ENCODE measurements around the gene GFPT2.

GFPT2 gene

DNA sequence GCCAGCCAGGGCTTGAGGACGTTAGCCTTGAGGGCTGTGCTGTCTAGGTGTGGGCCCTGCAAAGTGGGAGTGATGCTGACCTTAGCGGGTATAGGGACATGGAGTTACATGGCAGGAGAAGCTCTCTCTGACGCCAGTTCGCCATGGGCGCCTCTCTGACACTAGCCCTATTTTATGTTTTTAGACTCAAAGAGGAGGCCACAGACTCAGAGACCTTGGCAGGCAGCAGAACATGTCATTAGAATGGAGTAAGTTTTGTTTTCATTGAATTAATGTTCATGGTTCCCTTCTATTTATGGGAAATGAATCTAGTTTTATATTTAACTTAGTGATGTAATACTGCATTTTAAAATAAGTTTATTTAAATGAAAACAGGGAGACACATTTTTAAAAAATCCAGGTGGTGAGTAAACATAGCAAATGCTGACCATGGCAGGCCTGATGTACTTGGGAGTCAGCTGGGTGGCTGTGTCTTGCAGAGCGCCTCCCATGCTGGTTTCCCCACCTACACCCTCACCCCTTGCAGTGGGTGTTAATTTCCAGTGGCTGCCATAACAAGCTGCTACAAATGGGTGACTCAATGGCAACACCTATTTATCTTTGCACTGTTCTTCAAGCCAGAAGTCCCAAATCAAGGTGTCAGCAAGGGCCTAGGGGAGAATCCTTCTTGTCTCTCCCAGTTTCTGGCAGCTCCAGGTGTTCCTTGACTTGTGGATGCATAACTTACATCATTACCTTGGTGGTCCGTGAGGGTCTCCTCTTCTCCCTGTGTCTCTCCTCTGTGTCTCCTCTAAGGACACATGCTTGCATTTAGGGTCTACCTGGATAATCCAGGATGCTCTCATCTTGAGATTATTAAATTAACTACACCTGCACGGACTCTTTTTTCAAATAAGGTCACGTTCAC lies 25.6 kb upstream of the GFPT2 start:
- no peak for DNase-seq

DNA sequence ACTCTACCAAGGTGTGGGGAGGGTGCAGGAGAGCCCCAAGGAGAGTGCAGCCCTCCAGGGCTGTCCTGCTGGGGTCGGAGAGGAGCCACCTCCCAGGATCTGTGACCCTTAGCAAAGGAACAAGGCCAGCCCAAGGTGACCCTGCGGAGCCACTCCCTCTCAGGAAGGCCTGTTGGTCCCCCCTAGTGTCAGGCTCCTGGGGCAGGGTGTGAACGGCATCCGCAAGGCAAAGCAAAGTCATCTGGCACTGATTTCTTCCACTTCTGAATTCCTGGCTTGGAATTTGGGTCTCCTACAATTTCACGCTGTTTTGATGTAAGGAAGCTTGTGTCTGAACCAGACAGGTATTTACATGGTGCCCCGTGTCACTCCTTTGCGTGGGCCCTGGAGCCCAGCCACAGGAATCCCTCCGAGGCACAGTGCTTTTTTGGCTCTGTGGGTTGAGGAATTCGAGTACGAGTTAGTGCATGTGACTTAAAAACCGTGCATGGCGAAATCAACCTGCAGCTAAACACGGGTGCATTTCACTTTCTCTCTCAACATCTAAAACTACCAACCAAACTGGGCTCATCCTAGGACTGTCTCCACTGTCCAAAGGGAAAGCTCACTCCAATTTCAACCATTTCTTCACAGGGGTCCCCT lies 24.5 kb upstream of the GFPT2 start:
- no peak for DNase-seq

DNA sequence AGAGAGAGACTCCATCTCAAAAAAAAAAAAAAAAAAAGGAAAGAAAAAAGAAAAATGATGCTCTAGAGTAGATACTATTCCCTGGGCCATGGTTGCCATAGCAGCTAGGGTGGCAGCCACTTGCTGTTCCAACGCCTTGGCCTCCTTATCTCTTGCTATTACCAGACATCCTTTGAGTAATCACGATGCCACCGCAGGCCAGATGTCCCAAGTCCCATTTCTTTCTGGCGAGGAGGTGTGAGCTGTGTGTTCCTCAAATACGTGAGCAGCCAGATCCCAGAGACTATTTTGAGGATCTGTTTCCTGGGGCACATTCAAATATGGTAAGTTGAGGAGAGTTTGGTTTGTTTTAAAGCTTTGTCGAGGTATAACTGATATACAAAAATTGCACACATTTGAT lies 23.4 kb upstream of the GFPT2 start:
- DNase-seq = no peak

DNA sequence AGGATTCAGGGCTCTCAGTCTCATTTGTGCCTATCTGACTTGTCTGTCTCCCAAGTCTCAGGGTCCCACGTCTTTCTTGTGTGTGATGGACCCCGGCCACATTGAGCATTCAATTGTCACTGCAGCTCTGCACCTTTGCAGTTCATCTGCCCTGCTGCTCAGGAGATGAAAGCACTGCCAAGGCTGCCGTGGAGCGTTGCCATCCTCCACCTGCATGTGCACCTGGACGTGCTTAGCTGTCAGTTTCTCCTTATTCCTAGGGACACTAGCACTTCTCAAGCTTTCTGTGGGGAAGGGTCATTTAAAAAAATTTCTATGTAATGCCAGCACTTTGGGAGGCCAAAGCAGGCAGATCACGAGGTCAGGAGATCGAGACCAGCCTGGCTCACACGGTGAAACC lies 22.8 kb upstream of the GFPT2 start:
- DNase-seq = no peak

DNA sequence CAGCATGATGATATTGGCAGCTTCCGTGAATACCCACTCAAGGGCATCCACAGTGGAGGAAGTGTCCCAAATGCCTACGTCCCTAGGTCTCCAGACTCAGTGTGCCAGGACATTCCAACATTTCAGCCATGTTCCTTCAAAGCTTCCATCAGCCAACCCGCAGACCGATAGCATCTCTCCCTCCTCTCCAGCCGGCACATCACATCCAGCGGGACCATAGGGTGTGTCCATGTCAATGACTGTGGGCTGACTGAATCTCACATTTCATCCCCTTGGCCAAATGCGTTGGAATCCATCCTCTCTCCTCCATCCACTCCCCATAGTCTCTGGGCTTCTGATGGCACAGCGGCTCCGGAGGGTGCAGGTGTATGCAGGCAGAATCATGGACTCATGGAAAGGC lies 22.2 kb upstream of the GFPT2 start:
- DNase-seq = no peak

DNA sequence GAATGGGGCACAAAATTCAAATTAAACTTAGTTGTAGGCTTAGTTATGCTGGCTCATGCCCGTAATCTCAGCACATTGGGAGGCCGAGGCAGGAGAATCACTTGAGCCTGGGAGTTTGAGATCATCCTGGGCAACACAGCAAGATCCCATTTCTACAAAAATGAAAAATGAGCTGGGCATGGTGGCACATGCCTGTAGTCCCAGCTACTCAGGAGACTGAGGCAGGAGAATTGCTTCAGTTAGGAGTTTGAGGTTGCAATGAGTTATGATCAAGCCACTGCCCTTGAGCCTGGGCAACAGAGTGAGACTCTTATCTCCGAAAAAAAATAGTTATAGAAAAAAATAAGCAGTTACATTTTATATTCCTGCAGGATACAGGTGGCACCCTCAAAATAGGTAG lies 20.7 kb upstream of the GFPT2 start:
- DNase-seq = no peak

DNA sequence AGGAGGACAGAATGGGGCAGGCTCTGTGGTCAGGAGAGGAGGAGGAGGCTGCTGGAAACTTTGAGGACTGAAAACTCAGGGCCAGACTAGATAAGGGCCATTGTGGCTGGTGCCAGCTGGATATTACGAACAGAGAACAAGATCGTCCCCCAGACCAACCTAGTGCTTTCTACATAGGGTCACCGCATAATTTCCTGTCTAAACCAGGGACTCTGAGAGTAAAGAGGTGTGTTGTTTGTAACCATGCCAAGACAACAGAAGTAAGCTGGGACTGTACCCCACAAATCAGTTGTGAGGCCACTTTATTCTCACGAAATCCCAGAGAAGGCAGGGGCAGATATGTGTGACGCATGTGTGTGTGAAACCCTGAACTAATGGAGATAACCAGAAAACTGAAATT lies 20.3 kb upstream of the GFPT2 start:
- DNase-seq = no peak

DNA sequence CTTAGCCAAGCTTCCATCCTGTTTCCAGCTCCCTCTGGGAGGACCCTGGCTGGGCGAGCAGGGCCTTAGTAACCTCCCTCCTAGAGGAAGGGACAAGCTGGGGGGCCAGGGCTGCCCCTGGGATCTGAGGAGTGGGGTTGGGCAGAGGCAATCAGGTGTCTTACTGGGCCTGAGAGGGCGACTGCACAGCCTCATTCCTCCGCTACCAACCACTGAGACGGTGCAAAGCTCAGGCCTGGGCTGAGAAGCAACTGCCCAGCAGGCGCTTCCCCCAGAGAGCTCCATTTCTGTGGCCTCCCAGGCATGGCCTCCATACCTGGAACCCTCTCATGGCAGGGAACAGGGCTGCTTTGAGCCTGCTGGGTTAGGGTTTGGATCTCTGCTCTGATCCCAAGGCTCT lies 18.8 kb upstream of the GFPT2 start:
- DNase-seq = no peak

DNA sequence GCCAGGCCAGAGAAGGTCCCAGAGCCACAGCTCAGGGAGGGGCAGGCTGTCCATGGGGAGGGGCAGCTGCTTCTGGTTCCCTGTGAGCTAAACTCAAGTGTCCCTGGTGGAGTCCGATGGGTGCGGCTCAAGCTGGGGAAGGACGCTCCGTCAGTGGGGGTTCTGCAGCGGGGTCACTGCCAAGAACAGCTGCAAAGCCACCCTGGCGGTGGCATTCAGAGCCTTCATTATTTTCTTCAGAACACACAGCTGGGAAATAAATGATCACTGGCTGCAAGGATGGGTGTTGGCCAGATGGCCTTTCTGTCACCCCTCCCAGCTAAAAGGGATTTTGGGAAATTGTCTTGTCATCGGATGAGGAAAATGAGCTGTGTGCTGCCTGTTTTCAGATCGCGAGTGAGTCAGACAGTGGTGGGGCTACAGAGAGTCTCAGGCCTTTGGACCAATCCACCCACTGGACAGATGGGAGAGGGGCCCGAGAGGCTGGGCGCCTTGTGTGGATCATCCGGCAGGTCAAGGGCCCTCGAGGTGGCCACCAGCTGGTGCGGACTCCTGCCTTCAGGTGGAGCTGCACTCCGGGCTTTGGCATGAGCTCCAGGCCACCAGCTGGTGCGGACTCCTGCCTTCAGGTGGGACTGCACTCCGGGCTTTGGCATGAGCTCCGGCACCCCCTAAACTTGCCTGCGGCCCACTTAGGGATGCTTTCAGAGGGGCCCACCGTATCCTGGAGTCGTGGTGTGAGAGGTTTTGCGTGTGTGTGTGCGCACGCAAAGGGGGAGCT lies 17.9 kb upstream of the GFPT2 start:
- no peak for DNase-seq

DNA sequence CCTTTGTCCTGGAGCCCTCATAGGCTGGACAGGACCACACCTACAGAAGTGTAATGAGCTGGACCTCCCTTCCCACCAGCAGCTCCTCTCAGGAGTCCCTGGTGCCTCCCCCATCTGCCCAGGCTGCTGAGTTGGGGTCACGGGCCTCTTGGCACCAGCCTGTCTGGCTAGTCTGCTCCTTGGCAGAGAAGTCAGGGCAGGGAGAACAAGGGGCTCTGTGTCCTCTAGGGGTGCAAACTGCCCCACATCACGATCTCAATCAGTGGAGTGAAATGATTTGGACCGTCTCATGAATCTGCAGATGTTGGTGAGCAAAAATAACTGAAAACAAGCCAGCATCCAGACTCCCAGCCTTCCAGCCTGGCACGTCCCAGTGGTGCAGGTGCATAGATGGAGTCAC lies 14.9 kb upstream of the GFPT2 start:
- DNase-seq = no peak

DNA sequence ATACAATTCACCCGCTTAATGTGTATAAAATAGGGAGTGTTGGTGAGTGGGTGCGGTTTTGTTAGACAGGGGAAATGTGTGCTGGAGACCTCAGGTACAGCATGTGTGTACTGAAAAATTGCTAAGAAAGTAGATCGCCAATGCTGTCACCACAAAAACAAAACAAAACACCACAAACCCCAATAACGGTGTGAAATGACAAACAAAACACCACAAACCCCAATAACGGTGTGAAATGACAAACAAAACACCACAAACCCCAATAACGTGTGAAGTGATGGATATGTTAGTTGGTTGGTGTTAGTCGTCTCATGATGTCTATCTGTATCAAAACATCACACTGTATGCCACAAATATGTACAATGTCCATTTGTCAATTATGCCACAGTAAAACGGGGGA lies 14.2 kb upstream of the GFPT2 start:
- no peak for DNase-seq

DNA sequence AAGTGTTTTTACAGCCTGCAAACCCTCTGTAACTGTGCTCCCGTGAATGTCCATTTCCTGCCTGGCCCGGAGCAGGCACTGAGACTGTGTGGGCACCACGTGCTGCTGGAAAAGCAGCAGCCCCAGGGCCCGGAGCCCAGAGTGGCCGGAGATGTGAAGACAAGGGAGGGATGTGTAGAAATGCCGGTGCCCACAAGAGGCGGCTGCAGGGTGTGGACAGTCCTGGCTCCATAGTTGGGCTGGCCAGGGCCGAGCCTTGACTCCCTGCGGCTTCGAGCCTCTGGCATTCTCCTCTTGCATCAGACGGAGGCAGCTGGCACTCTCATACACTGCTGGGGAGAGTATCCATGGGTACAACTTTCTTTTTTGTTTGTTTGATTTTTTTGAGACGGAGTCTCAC lies 13.2 kb upstream of the GFPT2 start:
- no peak for DNase-seq

DNA sequence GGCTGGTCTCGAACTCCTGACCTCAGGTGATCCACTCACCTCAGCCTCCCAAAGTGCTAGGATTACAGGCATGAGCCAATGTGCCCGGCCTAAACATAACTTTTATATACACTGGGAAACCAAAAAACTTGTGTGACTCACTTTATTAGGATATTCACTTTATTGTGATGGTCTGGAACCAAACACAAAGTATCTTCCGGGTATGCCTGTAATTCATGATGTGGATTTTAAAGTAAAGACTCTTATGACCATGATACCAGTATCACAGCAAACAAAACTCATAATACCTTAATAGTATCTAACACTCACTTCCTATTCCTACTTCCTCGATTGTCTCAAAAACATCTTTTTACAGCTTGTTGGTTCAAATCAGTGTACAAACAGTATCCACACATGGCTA lies 12.7 kb upstream of the GFPT2 start:
- DNase-seq = no peak

DNA sequence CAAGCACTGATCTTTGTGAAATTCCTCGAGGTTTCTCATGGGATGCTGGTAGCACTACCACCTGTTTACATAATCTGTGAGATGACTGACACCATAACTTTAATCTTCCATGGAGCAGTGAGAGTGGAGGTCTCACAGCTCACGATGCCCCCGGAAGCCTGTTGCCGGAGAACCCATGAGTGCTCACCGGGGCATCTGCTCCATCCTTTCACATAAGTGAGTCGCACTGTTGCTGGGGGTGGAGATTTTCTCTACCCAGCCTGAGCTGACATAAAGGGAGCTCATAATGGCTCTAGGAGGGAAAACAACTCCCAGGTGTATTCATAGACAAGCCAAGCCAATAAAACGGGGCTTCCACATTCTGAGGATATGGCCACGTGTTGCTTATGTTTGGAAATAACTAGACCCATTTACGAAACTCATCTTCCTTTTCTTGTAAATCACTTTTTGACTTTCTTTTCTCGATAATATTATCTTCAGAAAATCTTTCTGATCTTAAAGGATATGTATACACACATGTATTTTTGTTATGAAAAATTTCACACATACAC lies 11.2 kb upstream of the GFPT2 start:
- no peak for DNase-seq

DNA sequence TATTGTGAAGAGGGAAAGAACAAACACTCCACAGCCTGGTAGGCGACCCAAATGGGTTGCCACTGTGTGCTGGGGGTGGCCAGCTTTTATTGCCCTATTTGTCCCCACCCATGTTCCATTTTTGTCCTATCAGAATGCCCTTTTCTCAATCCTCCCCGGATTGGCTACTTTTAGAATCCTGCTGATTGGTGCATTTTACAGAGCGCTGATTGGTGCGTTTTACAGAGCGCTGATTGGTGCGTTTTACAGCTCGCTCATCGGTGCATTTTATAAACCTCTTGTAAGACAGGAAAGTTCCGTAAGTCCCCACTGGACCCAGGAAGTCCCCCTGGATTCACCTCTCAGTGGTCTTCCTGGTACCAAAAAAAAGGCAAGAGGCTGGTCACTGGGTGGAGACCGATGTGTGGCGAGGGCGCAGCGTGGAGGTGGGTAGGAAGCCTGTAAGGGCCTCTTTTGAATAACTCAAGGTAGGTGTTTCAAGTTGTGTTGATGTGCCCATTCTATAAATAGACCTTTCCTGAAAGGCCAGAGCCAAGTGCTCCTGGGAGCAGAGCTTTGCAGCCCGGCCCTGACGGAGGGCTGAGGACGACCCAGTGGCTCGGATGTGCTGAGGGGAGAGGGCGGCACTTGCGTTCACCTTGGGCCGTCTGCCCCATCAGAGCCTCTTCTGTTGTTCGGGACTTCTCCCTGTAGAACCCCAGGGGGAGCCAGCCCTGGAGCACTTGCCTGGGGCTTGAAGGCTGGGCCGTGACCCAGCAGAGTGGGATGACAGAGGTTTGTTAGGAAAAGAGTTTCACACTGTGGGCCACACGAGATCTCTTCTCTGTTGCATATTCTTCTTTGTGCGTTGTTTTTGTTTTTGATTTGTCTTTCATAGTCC lies 7.2 kb upstream of the GFPT2 start:
- DNase-seq = no peak

DNA sequence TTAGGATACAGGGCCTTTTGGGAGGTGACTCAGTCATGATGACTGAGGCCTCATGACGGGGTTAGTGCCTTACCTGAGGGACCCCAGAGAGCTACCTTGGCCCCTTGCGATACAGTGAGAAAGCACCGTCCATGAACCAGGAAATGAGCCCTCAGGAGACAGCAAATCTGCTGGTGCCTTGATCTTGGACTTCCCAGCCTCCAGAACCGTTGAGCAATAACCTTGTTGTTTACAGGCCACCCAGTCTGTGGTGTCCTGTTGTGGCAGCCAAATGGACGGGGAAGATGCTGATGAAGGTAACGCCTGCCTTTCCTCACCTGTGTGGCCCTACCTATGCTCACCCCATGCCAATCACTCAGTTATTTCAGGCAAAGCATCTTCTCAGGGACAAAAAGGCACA lies 5.6 kb upstream of the GFPT2 start:
- DNase-seq = no peak

DNA sequence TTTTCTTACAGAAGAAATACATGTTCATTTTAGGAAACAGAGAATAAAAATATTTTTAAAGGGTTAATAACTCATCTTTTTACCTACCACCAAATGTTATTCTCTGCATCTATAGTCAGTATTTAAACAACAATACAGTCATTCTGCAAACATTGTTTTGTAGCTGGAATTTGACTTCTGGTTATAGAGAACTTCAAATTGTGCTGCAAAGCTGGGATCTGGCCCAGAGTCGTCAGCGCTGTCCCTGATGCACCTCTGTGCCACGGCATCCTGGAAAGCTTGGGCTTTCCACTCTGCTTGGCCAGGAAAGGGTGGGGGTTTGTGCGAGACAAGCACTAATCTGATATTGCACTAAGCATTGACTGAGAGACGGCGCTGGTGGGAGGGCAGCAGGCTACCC lies 5.0 kb upstream of the GFPT2 start:
- no peak for DNase-seq

DNA sequence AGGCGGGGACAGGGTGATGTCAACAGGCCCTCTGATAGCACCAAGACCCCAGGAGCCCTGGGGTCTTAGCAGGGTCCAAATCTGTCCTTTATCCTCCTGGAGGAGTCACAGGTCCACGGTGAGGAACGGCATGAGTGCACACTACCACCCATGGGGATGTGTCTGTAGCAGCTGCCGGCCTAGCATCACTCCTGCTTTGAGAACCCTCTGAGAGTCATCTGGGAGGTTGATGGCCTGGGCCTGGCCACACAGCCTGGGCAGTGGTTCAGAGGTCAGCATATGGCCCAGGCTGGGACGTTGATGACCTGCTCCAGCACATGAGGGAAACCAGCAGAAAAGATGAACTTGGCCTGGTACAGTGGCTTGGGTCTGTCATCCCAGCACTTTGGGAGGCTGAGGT lies 1.8 kb upstream of the GFPT2 start:
- no peak for DNase-seq

DNA sequence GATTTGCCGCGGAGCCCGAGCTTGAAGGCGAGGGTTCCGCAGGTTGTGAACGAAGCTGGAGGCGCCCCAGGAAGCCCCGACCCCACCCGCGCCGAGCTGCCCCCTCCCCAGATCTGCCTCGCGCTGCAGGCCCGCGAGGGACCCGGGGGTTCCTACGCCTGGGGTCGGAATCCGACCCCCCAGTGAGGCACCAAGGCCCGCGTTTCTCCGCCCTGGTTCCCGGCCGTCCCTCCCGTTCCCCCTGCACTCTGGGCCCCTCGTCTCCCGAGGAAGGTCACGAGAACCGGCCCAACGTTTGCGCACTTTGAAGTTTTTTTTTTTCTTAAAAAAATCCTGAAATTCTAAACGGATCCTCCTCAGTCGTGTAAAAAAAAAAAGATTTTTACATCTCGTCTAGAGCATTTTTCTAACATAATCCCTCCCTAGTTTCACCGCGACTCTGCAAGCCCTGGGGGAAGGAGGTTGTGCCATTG lies 880 bp upstream of the GFPT2 start:
- no peak for DNase-seq

DNA sequence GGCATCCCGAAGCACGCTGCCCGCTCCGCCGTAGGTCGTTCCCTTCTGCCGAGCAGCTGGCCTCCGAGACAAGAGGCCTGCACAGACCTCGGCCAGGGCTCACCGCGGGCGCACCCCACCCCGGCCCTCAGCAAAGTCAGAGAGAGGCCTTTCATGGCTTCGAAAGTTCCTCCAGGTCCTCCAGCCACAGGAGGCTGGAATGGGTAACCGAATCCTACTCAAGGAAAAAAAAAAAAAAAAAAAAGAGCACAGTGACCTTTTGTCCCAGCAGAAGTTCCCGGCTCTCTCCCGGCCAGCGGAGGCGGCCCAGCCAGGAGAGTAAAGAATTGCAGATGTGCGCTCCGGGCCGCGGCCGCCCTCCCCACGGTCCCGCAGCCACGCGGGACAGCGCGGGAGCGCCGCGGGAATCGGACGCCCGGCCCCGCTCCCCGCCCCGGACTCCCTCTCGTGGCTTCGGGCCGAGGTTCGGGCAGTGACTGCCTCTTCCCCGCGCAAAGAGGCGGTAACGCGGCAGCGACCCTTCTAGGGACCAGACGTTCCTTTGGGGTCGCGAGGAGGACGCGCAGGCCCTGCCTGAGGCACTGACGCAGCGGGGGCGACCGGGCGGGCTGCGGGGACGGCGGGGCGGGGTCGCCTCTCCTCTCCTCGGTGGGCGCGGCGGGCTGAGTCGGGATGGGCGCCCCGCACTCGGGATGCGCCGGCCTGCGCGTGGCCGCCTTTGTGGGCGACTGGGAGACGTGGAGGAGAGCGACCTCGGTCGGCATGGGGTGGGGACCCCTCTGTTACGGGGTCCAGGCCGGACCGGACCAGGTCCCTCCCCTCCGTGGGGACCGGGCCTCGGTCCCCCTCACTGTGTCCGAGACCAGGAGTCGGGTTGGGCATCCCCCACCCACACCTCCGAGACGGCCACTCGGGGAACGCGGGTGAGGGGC lies 754 bp downstream of the GFPT2 start:
- DNase-seq = no peak
